ENCODE data around the gene ATAD2B.

ATAD2B gene

DNA sequence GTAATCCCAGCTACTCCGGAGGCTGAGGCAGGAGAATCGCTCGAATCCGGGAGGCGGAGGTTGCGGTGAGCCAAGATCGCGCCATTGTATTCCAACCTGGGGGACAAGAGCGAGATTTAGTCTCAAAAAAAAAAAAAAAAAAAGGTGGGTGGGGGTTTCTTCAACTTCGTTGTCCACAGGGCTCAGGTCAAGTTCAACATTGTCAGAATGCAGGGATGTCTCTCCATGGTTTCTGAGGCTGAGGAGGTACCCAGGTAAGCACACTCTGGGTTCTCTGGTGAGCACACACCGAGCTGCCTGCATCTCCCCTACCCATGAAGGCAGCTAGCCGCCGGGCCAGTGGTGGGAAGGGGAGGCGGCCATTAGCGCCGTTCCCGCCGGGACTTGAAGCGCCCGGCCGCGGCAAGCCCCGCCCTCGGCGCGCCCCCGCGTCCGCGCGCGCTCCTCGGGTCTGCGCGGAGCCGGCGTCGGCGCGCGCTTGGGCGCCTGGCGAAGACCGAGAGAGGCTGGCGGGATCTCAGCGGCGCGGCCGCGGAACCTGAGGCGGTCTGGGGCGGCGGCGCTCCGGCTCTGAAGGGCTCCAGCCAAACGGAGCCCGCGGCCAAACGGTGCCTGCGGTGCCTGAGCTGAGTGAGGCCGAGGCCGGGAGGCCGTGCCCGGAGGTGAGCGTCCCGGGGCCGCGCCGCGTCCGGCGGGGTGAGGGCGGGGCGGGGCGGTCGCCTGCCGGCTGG is 13.2 kb upstream of the ATAD2B start, which contains the start of gene UBXN2A:
TSS of gene UBXN2A (plus strand) at position 477 of the 731 bp plus-strand sequence. CDS start 17,852 bp downstream, outside the sequence.
- TF ChIP-seq, protein P1, sequence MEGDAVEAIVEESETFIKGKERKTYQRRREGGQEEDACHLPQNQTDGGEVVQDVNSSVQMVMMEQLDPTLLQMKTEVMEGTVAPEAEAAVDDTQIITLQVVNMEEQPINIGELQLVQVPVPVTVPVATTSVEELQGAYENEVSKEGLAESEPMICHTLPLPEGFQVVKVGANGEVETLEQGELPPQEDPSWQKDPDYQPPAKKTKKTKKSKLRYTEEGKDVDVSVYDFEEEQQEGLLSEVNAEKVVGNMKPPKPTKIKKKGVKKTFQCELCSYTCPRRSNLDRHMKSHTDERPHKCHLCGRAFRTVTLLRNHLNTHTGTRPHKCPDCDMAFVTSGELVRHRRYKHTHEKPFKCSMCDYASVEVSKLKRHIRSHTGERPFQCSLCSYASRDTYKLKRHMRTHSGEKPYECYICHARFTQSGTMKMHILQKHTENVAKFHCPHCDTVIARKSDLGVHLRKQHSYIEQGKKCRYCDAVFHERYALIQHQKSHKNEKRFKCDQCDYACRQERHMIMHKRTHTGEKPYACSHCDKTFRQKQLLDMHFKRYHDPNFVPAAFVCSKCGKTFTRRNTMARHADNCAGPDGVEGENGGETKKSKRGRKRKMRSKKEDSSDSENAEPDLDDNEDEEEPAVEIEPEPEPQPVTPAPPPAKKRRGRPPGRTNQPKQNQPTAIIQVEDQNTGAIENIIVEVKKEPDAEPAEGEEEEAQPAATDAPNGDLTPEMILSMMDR (IDR thresholded peaks at IDR 0.05): no peak

DNA sequence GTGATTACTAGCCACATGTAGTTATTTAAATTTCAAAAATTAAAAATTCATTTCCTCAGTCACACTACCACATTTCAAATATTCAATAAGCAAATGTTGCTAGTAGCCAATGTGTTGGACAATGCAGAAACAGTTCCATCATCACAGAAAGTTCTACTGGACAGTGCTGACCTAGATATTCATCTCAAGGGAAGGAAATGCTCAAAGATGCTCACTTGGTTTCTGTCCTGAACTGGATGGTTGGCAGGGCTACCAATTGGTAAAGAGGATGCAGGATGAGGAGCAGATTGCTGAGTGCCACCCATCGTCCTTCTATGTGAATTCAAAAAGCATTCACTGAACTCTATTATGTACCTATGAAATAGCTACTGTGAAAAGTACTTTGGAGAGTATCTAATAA is 7.3 kb upstream of the ATAD2B start:
- Histone ChIP-seq H3K4me1 (ENCODE audit: control insufficient read depth in 1 of 2, insufficient read depth in 1 of 2, low read depth in 1 of 2, low read length in 1 of 2) (peaks cover 6 to 8% of the 10 kb centered on the region in 2 experiments), H3K27me3 (peaks cover 34% of the 10 kb centered on the region), H3K27ac (no peak overlapping the region), H3K36me3 (no peaks in the 10 kb centered on the region), H3K4me3 (ENCODE audit: low read depth in 1 of 2, low read length in 1 of 2) (no peak overlapping the region), H3K9me3 (no peaks in the 10 kb centered on the region)
- TF ChIP-seq, protein P1 (IDR thresholded peaks at IDR 0.05): no peak

More for the DNA sequence above, 13.2 kb upstream of the ATAD2B start, which contains the start of gene UBXN2A:
- Histone ChIP-seq H3K27me3 (peaks cover 73% of the 10 kb centered on the region), H3K4me1 (ENCODE audit: control insufficient read depth in 1 of 2, insufficient read depth in 1 of 2, low read depth in 1 of 2, low read length in 1 of 2) (peaks cover 20 to 25% of the 10 kb centered on the region in 2 experiments), H3K27ac (peak within 1 kb of the TSS; percentile 39), H3K36me3 (no peaks in the 10 kb centered on the region), H3K4me3 (ENCODE audit: low read depth in 1 of 2, low read length in 1 of 2) (peak within 1 kb of the TSS; percentile 75 to 80), H3K9me3 (no peaks in the 10 kb centered on the region)

DNA sequence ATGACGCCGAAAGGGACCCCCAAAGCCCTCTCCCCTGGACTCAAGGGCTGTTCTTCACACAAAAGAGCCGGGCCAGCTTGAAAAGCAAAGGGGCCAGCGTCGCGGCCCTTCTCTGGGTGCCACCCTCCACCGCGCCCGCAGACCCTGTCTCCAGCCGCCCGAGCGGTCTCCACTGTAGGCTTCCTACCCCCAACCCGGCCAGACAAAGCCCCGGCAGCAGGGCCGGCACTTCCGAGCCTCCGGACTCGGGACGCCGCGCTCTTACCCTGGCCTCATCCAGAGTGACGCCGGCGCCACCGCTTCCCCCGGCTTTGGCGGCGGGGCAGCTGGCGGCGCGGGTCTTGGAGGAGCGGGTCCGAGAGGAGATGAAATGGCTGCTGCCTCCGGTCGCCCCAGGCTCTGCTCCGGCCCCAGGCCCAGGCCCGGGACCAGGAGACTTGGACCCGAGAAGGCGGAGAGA is 603 bp downstream of the ATAD2B start:
- Histone ChIP-seq H3K4me1 (ENCODE audit: control insufficient read depth in 1 of 2, insufficient read depth in 1 of 2, low read depth in 1 of 2, low read length in 1 of 2) (peaks cover 27% of the 10 kb centered on the region in 2 experiments), H3K9me3 (no peaks in the 10 kb centered on the region), H3K27me3 (no peaks in the 10 kb centered on the region), H3K27ac (peak overlapping the region; percentile 95), H3K36me3 (no peaks in the 10 kb centered on the region), H3K4me3 (ENCODE audit: low read depth in 1 of 2, low read length in 1 of 2) (peak overlapping the region; percentile 82 to 94)
- TF ChIP-seq, protein P1 (IDR thresholded peaks at IDR 0.05): no peak

GRCh38 chr2:23925702-23926289 is 1.1 kb downstream of the ATAD2B start:
- Histone ChIP-seq H3K9me3 (no peaks in the 10 kb centered on the region), H3K4me3 (ENCODE audit: low read depth in 1 of 2, low read length in 1 of 2) (peak overlapping the region; percentile 82 to 94), H3K27me3 (no peaks in the 10 kb centered on the region), H3K4me1 (ENCODE audit: control insufficient read depth in 1 of 2, insufficient read depth in 1 of 2, low read depth in 1 of 2, low read length in 1 of 2) (peaks cover 27% of the 10 kb centered on the region in 2 experiments), H3K36me3 (no peaks in the 10 kb centered on the region), H3K27ac (peak overlapping the region; percentile 95)
- TF ChIP-seq, protein P1 (IDR thresholded peaks at IDR 0.05): no peak

DNA sequence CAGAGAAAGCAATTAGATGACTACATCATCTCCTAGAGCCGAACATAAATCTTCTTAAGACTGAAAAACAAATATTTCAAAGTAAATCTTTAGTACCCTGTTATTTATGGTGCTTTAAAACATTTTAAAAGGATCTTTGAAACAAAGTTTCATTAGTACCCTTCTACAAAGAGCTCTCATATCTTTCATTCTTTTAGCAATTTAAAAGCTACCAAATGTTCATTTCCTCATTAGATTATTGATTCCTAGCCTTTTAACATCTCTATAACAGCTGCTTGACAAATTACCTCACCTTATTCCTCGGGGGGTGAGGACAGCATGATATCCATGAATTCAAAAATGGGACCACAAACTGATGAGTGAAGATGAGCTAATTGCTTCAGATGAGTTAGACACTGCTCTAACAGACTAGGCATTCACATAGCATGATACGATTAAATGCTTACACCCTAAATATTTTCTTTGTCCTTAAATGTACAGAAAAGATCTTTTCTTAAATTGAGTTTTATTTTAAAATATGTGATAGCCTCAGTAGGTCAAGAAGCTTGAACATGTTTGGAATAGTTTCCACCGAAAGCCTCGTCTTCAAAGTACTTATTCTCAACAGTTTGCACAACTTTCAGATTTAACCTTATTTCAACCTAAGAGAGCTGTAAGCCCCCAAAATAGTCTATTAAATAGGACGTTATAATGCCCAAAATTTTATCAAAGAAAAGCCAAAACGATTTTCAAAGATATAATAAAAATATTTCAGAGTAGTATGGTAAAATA is 2.1 kb downstream of the ATAD2B start:
- Histone ChIP-seq H3K4me3 (ENCODE audit: low read depth in 1 of 2, low read length in 1 of 2) (no peak overlapping the region), H3K27ac (peak overlapping the region; percentile 95)

More for the DNA sequence above, 2.1 kb downstream of the ATAD2B start:
- H3K36me3 ChIP-seq: no peaks in the 10 kb centered on the region
- TF ChIP-seq, protein P1 (IDR thresholded peaks at IDR 0.05): no peak
- H3K9me3 ChIP-seq: no peaks in the 10 kb centered on the region
- peaks cover 27% of the 10 kb centered on the region in 2 experiments for H3K4me1 ChIP-seq (ENCODE audit: control insufficient read depth in 1 of 2, insufficient read depth in 1 of 2, low read depth in 1 of 2, low read length in 1 of 2)
- no peaks in the 10 kb centered on the region for H3K27me3 ChIP-seq

Data from neutrophil (primary cell).